Measurements from ENCODE around the gene CEMIP.
"Not testable (repeated sequence)": the region's sequence is repeated elsewhere in the genome, so short reads cannot be mapped to it uniquely, and the experiment has no call there.

Gene CEMIP

GRCh38 chr15:80953001-80953952 is 174.1 kb downstream of the CEMIP start:
- DNase-seq (ENCODE audit: low read depth): no peak

GRCh38 chr15:80953953-80954778 is 175.0 kb downstream of the CEMIP start:
- no peak for DNase-seq (ENCODE audit: low read depth)

- DNase-seq (ENCODE audit: low read depth): peak; percentile 48
Measured at GRCh38 chr15:80955571-80956452, 176.6 kb downstream of the CEMIP start.

- no peak for DNase-seq (ENCODE audit: low read depth)
Measured at GRCh38 chr15:80957556-80957955, 178.4 kb downstream of the CEMIP start.

- DNase-seq (ENCODE audit: low read depth): no peak
Measured at GRCh38 chr15:80957976-80958375, 178.8 kb downstream of the CEMIP start.

GRCh38 chr15:80958818-80959495 is 179.8 kb downstream of the CEMIP start:
- no peak for DNase-seq (ENCODE audit: low read depth)

- DNase-seq (ENCODE audit: low read depth): not testable (repeated sequence)
Measured at GRCh38 chr15:80965454-80965853, 186.3 kb downstream of the CEMIP start.

- no peak for DNase-seq (ENCODE audit: low read depth)
Measured at GRCh38 chr15:80966431-80967197, 187.4 kb downstream of the CEMIP start.

- DNase-seq (ENCODE audit: low read depth): no peak
Measured at GRCh38 chr15:80967451-80967850, 188.3 kb downstream of the CEMIP start.

GRCh38 chr15:80967991-80968510 is 188.9 kb downstream of the CEMIP start:
- no peak for DNase-seq (ENCODE audit: low read depth)

GRCh38 chr15:80969316-80969715 is 190.1 kb downstream of the CEMIP start:
- DNase-seq (ENCODE audit: low read depth): no peak

- DNase-seq (ENCODE audit: low read depth): peak; percentile 46
Measured at GRCh38 chr15:80970018-80970657, 191.0 kb downstream of the CEMIP start.

- DNase-seq (ENCODE audit: low read depth): no peak
Measured at GRCh38 chr15:80970658-80971057, 191.5 kb downstream of the CEMIP start.

- no peak for DNase-seq (ENCODE audit: low read depth)
Measured at GRCh38 chr15:80971143-80971542, 192.0 kb downstream of the CEMIP start.

GRCh38 chr15:80972276-80972675 is 193.1 kb downstream of the CEMIP start:
- DNase-seq (ENCODE audit: low read depth): no peak

- no peak for DNase-seq (ENCODE audit: low read depth)
Measured at GRCh38 chr15:80974914-80975313, 195.7 kb downstream of the CEMIP start.

- DNase-seq (ENCODE audit: low read depth): no peak
Measured at GRCh38 chr15:80976851-80977250, 197.7 kb downstream of the CEMIP start.

- DNase-seq (ENCODE audit: low read depth): no peak
Measured at GRCh38 chr15:80977627-80978036, 198.5 kb downstream of the CEMIP start.

GRCh38 chr15:80978685-80979329 is 199.6 kb downstream of the CEMIP start:
- no peak for DNase-seq (ENCODE audit: low read depth)
